Neural cell (in vitro differentiated cells): ENCODE data around the gene OR4F6. TPM values are rescaled to one million over a fixed set of nuclear protein-coding genes. Genes with fewer than 3 reads are reported as not detected.

ENCODE experiments used
- H2AFZ ChIP-seq: fragments of 200-600, 300-800 bp; sonication (generic), shearing (Covaris generic); 2 replicates; pipeline ENCODE4 v1.6.0; 2014; ENCODE audit warnings: low read depth, mild to moderate bottlenecking, antibody characterized with exemption, low read length, moderate library complexity
- H3F3A ChIP-seq: fragments of 200-600 bp; shearing (Covaris generic); 2 replicates; pipeline ENCODE4 v1.6.1; 2016; ENCODE audit warnings: mild to moderate bottlenecking, moderate library complexity, mixed read lengths, antibody characterized with exemption, low read length; ENCODE audit not compliant: insufficient read depth, poor library complexity, severe bottlenecking
- H3K27ac ChIP-seq: fragments of 200-600, 300-800 bp; sonication (generic), shearing (Covaris generic); 2 replicates; pipeline ENCODE4 v1.5.1; 2014; ENCODE audit warnings: mild to moderate bottlenecking, low read length, moderate library complexity
- H3K27me3 ChIP-seq: fragments of 300-800, 200-600 bp; sonication (generic), shearing (Covaris generic); 2 replicates; pipeline ENCODE4 v1.6.0; 2014; ENCODE audit warnings: mild to moderate bottlenecking, low read depth, low read length, moderate library complexity; ENCODE audit not compliant: insufficient read depth
- H3K36me3 ChIP-seq: fragments of 300-800, 200-600 bp; sonication (generic), shearing (Covaris generic); 2 replicates; pipeline ENCODE4 v1.5.1; 2014; ENCODE audit warnings: mild to moderate bottlenecking, antibody characterized with exemption, low read length, moderate library complexity; ENCODE audit not compliant: insufficient read depth
- H3K4me2 ChIP-seq: fragments of 300-800, 200-600 bp; sonication (generic), shearing (Covaris generic); 2 replicates; pipeline ENCODE4 v1.6.0; 2014; ENCODE audit warnings: mild to moderate bottlenecking, low read length
- H3K4me3 ChIP-seq: fragments of 300-800, 200-600 bp; sonication (generic), shearing (Covaris generic); 2 replicates; pipeline ENCODE4 v1.5.1; 2014; ENCODE audit warnings: mild to moderate bottlenecking, low read length, moderate library complexity
- H3K79me2 ChIP-seq: fragments of 200-600 bp; shearing (Covaris generic); replicated peaks from 2 replicates; pipeline ENCODE4 v1.6.0; 2014; ENCODE audit warnings: mild to moderate bottlenecking, low read length, moderate library complexity; ENCODE audit not compliant: insufficient read depth
- H3K9ac ChIP-seq: fragments of 300-800, 200-600 bp; sonication (generic), shearing (Covaris generic); 2 replicates; pipeline ENCODE4 v1.6.1; 2016; ENCODE audit warnings: mild to moderate bottlenecking, low read length, mixed read lengths
- H3K9me2 ChIP-seq: fragments of 200-600 bp; shearing (Covaris generic); 2 replicates; pipeline ENCODE4 v1.6.1; 2016; ENCODE audit warnings: mild to moderate bottlenecking, low read length, mixed read lengths; ENCODE audit not compliant: insufficient read depth
- H3K9me3 ChIP-seq: fragments of 200-600, 300-800 bp; sonication (generic), shearing (Covaris generic); 2 replicates; pipeline ENCODE4 v1.6.1; 2016; ENCODE audit warnings: mild to moderate bottlenecking, mixed run types, low read length, moderate library complexity, mixed read lengths
- H4K20me1 ChIP-seq: fragments of 200-600 bp; shearing (Covaris generic); 2 replicates; pipeline ENCODE4 v1.6.1; 2016; ENCODE audit warnings: mild to moderate bottlenecking, mixed run types; ENCODE audit not compliant: insufficient read depth
- CTCF ChIP-seq: fragments of 450-650 bp; IDR thresholded peaks from 2 replicates; pipeline ENCODE4 v1.5.1; 2014; ENCODE audit warnings: antibody characterized with exemption, mild to moderate bottlenecking, moderate library complexity; ENCODE audit not compliant: poor library complexity, severe bottlenecking
- EP300 ChIP-seq: fragments of 450-650 bp; conservative IDR thresholded peaks from 2 replicates; pipeline ENCODE4 v1.6.1; 2014; ENCODE audit warnings: antibody characterized with exemption, mild to moderate bottlenecking, moderate library complexity; ENCODE audit not compliant: poor library complexity, severe bottlenecking
- EZH2 ChIP-seq: fragments of 200-600, 300-800 bp; shearing (Covaris generic), sonication (generic); IDR thresholded peaks from 2 replicates; pipeline ENCODE4 v1.6.1; 2014; ENCODE audit warnings: antibody characterized with exemption, low read length, borderline replicate concordance, mild to moderate bottlenecking; ENCODE audit not compliant: insufficient read depth, poor library complexity, severe bottlenecking
- MXI1 ChIP-seq: fragments of 450-650 bp; conservative IDR thresholded peaks from 2 replicates; pipeline ENCODE4 v1.6.1; 2014; ENCODE audit warnings: antibody characterized with exemption, mild to moderate bottlenecking; ENCODE audit not compliant: poor library complexity, severe bottlenecking
- POLR2AphosphoS5 ChIP-seq: IDR thresholded peaks from 2 replicates; pipeline ENCODE4 v1.6.1; 2012
- RAD21 ChIP-seq: fragments of 450-650 bp; conservative IDR thresholded peaks from 2 replicates; pipeline ENCODE4 v1.6.1; 2014; ENCODE audit warnings: antibody characterized with exemption, mild to moderate bottlenecking, moderate library complexity
- REST ChIP-seq: IDR thresholded peaks from 2 replicates; pipeline ENCODE4 v1.6.1; 2012; ENCODE audit warnings: borderline replicate concordance
- SMC3 ChIP-seq: fragments of 450-650 bp; conservative IDR thresholded peaks from 2 replicates; pipeline ENCODE4 v1.6.1; 2014; ENCODE audit warnings: antibody characterized with exemption, mild to moderate bottlenecking, moderate library complexity; ENCODE audit not compliant: poor library complexity
- TAF1 ChIP-seq: IDR thresholded peaks from 2 replicates; pipeline ENCODE4 v1.6.1; 2012; ENCODE audit warnings: low read depth
- polyA plus RNA-seq: library from polyadenylated mRNA; depleted of rRNA; stranded (reverse); fragments of >200 nt; gene quantifications from 2 replicates; pipeline ENCODE4 v1.2.3, GENCODE V29; 2014

OR4F6 gene
- polyA plus RNA-seq, 1 donor from 2014 or later = not detected

GRCh38 chr15:101813803-101814534 is 10.7 kb downstream of the OR4F6 start:
- Histone ChIP-seq H3K27ac (no peak overlapping the region), H3K9ac (no peak overlapping the region), H3K36me3 (no peaks in the 10 kb centered on the region), H4K20me1 (no peaks in the 10 kb centered on the region), H3K79me2 (no peaks in the 10 kb centered on the region), H3K27me3 (no peaks in the 10 kb centered on the region), H3K4me2 (no peak overlapping the region), H3K9me2 (no peaks in the 10 kb centered on the region), H3F3A (no peaks in the 10 kb centered on the region), H2AFZ (no peak overlapping the region), H3K4me3 (no peak overlapping the region), H3K9me3 (no peaks in the 10 kb centered on the region)
- TF ChIP-seq REST = no peak
- TF ChIP-seq POLR2AphosphoS5 = no peak
- no peak for TF ChIP-seq TAF1
- no peak for TF ChIP-seq SMC3
- no peak for TF ChIP-seq EZH2
- no peak for TF ChIP-seq MXI1
- no peak for TF ChIP-seq EP300
- no peak for TF ChIP-seq RAD21
- TF ChIP-seq CTCF = no peak

- Histone ChIP-seq H4K20me1 (no peaks in the 10 kb centered on the region), H3K4me2 (no peak overlapping the region), H3K4me3 (no peak overlapping the region), H3K9ac (no peak overlapping the region), H3K9me2 (no peaks in the 10 kb centered on the region), H2AFZ (no peak overlapping the region), H3F3A (no peaks in the 10 kb centered on the region), H3K79me2 (no peaks in the 10 kb centered on the region), H3K27ac (no peak overlapping the region), H3K27me3 (no peaks in the 10 kb centered on the region), H3K36me3 (no peaks in the 10 kb centered on the region), H3K9me3 (no peaks in the 10 kb centered on the region)
- TF ChIP-seq MXI1 (no peak), EZH2 (no peak), POLR2AphosphoS5 (no peak), REST (no peak), RAD21 (no peak), SMC3 (no peak), TAF1 (no peak), EP300 (no peak), CTCF (no peak)
Measured at GRCh38 chr15:101820781-101821180, 17.5 kb downstream of the OR4F6 start.
